Measurements from ENCODE around the gene SRP54. TPM values are rescaled to one million over a fixed set of nuclear protein-coding genes. Genes with fewer than 3 reads are reported as not detected.
"Not testable (repeated sequence)": the region's sequence is repeated elsewhere in the genome, so short reads cannot be mapped to it uniquely, and the experiment has no call there.

Gene SRP54
- total and polyA plus RNA-seq, 8 donors = 20.9 to 42.2 (median 33.9) TPM

DNA sequence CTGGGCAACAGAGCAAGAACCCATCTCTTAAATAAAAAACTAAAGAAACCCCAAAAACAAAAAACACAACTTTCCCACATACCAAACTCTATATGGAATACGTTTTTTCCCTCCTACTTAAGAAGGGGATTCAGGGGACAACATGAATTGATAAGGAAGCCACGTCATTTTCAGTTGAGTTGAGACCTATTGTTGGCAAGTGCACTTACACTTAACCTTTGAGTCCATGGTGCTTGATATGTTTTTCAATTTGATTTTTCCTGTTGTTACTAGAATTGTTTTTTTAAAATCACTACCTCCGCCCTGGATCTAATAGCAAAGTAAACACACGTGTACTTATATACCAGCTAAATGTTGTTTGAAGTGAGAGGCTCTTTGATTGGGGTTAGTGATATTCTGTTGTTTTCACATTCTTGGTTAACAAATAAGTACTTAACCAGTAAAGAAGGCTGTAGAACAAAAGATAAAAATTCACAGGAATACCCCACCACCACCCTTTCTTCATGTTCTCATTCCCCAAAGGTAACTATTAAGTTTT, 65.3 kb downstream of the SRP54 start:
- intact Hi-C loops (cut with DNase I) = no loop called here
- Histone ChIP-seq H3K4me1 (peaks cover 0 to 19% (median 5%) of the 10 kb centered on the region in 3 donors), H3K27ac (no peak overlapping the region), H3K36me3 (no peaks in the 10 kb centered on the region), H3K9me3 (no peaks in the 10 kb centered on the region), H3K27me3 (no peaks in the 10 kb centered on the region), H3K4me3 (peak overlapping the region in 2 of 4 donors; percentile 62 to 91)
- no peak for ATAC-seq
- TF ChIP-seq, protein P1, sequence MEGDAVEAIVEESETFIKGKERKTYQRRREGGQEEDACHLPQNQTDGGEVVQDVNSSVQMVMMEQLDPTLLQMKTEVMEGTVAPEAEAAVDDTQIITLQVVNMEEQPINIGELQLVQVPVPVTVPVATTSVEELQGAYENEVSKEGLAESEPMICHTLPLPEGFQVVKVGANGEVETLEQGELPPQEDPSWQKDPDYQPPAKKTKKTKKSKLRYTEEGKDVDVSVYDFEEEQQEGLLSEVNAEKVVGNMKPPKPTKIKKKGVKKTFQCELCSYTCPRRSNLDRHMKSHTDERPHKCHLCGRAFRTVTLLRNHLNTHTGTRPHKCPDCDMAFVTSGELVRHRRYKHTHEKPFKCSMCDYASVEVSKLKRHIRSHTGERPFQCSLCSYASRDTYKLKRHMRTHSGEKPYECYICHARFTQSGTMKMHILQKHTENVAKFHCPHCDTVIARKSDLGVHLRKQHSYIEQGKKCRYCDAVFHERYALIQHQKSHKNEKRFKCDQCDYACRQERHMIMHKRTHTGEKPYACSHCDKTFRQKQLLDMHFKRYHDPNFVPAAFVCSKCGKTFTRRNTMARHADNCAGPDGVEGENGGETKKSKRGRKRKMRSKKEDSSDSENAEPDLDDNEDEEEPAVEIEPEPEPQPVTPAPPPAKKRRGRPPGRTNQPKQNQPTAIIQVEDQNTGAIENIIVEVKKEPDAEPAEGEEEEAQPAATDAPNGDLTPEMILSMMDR (IDR thresholded peaks at IDR 0.05) = no peak
- 28 to 38% methylated on average over 4 of the region's 4 CpGs for WGBS, 2 donors
- no peak for FAIRE-seq
- DNase-seq = no peak

DNA sequence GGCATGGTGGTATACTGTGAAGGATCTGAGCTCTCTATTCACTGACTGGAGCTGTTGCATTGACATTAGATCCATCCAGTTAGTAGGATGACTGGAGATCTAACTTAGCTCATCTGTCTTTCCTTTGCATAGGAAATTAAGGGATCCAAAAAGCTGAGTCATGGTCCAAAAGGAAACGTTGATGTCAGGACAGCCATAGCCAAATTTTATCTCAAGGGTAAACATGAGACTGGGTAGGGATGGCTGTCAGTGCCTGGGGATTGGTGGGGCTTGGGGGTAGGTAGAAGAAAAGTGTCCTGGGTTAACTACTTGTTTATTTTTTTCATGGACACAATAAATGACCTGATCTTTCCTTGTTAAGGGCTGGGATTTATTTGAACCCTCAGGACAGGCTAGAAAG, 67.9 kb downstream of the SRP54 start:
- no peak for FAIRE-seq
- TF ChIP-seq, protein P1 (IDR thresholded peaks at IDR 0.05) = no peak
- no peak for ATAC-seq
- Histone ChIP-seq H3K4me3 (no peak overlapping the region), H3K4me1 (peaks cover 0 to 16% (median 5%) of the 10 kb centered on the region in 3 donors), H3K36me3 (peaks cover 0 to 4% (median 0%) of the 10 kb centered on the region in 3 donors), H3K27me3 (no peaks in the 10 kb centered on the region), H3K9me3 (no peaks in the 10 kb centered on the region), H3K27ac (no peak overlapping the region)
- 4 to 9% methylated on average over 1 of the region's 1 CpG for WGBS, 2 donors
- DNase-seq = no peak
- intact Hi-C loops (cut with DNase I) = no loop called here

DNA sequence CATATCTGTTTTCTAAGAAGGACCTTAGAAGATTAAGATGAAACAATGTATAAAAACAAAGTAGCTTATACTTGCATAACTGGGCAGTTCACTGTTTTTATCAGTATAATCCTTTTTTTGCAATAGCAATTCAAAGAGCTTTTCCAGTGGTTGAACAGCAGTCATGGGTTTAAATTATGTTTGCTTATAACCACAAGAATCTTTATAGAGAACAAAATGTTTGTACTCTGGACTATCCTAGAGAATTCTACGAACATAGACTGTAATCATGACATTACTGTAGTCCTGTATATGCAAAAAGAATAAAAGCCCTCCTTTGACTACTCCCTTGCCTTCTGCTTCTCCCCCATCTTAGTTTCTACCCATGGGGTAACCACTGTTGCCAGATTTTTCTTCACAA, 69.0 kb downstream of the SRP54 start:
- no peak overlapping the region for H3K4me3 ChIP-seq
- WGBS, 2 donors = 89 to 100% methylated on average over 1 of the region's 1 CpG
- DNase-seq = no peak
- no peaks in the 10 kb centered on the region for H3K9me3 ChIP-seq
- H3K4me1 ChIP-seq = peaks cover 0 to 16% (median 5%) of the 10 kb centered on the region in 3 donors
- TF ChIP-seq, protein P1 (IDR thresholded peaks at IDR 0.05) = no peak
- H3K27me3 ChIP-seq = no peaks in the 10 kb centered on the region
- no peak for ATAC-seq
- peaks cover 0 to 4% (median 0%) of the 10 kb centered on the region in 3 donors for H3K36me3 ChIP-seq
- intact Hi-C loops (cut with DNase I) = no loop called here
- no peak for FAIRE-seq
- no peak overlapping the region for H3K27ac ChIP-seq

DNA sequence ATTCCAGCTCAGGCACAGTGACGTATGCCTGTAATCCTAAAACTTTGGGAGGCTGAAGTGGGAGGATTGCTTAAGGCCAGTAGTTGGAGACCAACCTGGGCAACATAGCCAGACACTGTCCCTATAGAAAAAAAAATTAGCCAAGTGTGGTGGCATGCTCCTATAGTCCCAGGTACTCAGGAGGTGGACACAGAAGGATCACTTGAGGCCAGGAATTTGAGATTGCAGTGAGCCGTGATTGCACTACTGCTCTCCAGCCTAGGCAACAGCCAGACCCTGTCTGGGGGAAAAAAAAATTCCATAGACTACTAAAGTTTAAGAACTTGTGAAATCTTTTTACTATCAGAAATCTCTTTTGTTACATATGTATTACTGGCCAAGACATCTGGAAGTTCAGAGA, 69.8 kb downstream of the SRP54 start:
- peaks cover 0 to 4% (median 0%) of the 10 kb centered on the region in 3 donors for H3K36me3 ChIP-seq
- ATAC-seq = no peak
- WGBS, 2 donors = 71 to 94% methylated on average over 2 of the region's 2 CpGs
- FAIRE-seq = no peak
- no peaks in the 10 kb centered on the region for H3K9me3 ChIP-seq
- H3K27me3 ChIP-seq = no peaks in the 10 kb centered on the region
- intact Hi-C loops (cut with DNase I) = no loop called here
- peaks cover 0 to 9% (median 5%) of the 10 kb centered on the region in 3 donors for H3K4me1 ChIP-seq
- H3K27ac ChIP-seq = no peak overlapping the region
- DNase-seq = no peak
- TF ChIP-seq, protein P1 (IDR thresholded peaks at IDR 0.05) = no peak
- no peak overlapping the region for H3K4me3 ChIP-seq

DNA sequence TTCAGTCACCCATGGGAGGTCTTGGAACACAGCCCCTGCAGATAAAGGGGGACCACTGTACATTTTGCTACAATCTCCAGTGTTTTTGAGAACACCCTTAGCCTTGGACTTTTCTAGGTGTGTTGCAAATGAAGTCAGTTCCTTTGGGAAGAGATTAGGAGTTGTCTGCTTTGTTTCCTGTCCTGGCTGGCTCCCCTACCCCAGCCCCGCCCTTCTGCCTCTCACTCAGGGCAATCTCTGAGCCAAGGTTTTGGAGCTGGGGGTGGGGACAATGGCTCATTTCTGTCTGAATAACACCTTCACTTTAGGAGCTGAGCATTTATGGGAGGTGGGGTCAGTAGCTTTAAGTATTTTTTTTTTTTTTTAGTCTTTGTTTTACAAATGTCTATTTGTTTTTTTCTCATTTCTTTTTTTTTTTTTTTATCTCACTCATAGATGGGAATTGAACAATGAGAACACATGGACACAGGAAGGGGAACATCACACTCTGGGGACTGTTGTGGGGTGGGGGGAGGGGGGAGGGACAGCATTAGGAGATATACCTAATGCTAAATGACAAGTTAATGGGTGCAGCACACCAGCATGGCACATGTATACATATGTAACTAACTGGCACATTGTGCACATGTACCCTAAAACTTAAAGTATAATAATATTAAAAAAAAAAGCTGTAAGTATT, 78.5 kb downstream of the SRP54 start:
- not testable (repeated sequence) for H3K36me3 ChIP-seq, FAIRE-seq

DNA sequence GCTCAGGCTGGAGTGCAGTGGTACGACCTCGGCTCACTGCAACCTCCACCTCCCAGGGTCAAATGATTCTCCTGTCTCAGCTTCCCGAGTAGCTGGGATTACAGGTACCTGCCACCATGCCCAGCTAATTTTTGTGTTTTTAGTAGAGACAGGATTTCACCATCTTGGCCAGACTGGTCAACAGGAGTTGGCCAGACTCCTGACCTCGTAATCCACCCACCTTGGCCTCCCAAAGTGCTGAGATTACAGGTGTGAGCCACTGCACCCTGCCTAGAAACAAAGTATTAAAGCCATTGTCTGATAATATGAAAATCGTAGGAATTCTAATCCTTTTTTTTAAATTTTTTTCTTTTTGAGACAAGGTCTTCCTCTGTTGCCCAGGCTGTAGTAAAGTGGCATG, 82.9 kb downstream of the SRP54 start:
- 89 to 94% methylated on average over 5 of the region's 5 CpGs for WGBS, 2 donors
- H3K4me1 ChIP-seq; intact Hi-C loops (cut with DNase I); ATAC-seq; FAIRE-seq; H3K9me3 ChIP-seq; H3K27ac ChIP-seq; H3K36me3 ChIP-seq; DNase-seq; H3K27me3 ChIP-seq; H3K4me3 ChIP-seq: not testable (repeated sequence)

More for the DNA sequence above, 78.5 kb downstream of the SRP54 start:
- 55 to 56% methylated on average over 1 of the region's 1 CpG for WGBS, 2 donors
- H3K27ac ChIP-seq = peak overlapping the region in 1 of 4 donors; percentile 3
- H3K4me1 ChIP-seq; H3K4me3 ChIP-seq; intact Hi-C loops (cut with DNase I); H3K9me3 ChIP-seq; H3K27me3 ChIP-seq: not testable (repeated sequence)
- ATAC-seq (peak; percentile 73 to 93 (median 88)), DNase-seq (peak in 3 of 6 donors; percentile 26 to 66 (median 54))

Measured in pancreas (tissue), 10 donors.